HepG2 (cell line): ENCODE measurements around the gene SALL2. TPM values are rescaled to one million over a fixed set of nuclear protein-coding genes. Genes with fewer than 3 reads are reported as not detected.

Experiments
- ARID5B ChIP-seq: IDR thresholded peaks from 2 replicates; pipeline ENCODE4 v1.4.0; 2020; ENCODE audit warnings: mild to moderate bottlenecking, missing genetic modification reagents
- ARNT2 ChIP-seq: sonication (generic); formaldehyde crosslinking; IDR thresholded peaks from 2 replicates; pipeline ENCODE4 v1.8.0; 2022; ENCODE audit warnings: mild to moderate bottlenecking, low read depth, missing genetic modification reagents, moderate library complexity
- BCL6 ChIP-seq: IDR thresholded peaks from 2 replicates; pipeline ENCODE4 v1.6.1; 2016; ENCODE audit warnings: missing genetic modification reagents, missing compliant biosample characterization
- CTCF ChIP-seq: sonication (generic); formaldehyde crosslinking; IDR thresholded peaks from 2 replicates; pipeline ENCODE4 v1.5.0; 2020; ENCODE audit warnings: mild to moderate bottlenecking, missing genetic modification reagents, moderate library complexity
- DNMT1 ChIP-seq: sonication (generic); formaldehyde crosslinking; IDR thresholded peaks from 2 replicates; pipeline ENCODE4 v1.5.1; 2020; ENCODE audit warnings: mild to moderate bottlenecking, missing genetic modification reagents
- FOXP1 ChIP-seq, 2 experiments: fragments of 450-650 bp in 1 of 2; IDR thresholded peaks; 2 replicates each; pipeline ENCODE4 v1.6.1; 2017 to 2018; ENCODE audit warnings: antibody characterized with exemption in 1 of 2
- HMGXB4 ChIP-seq, 2 experiments: sonication (generic) in 1 of 2; formaldehyde crosslinking in 1 of 2; IDR thresholded peaks; 2 replicates each; pipeline versions ENCODE4 v1.4.0 to v1.6.1; 2018 to 2020; ENCODE audit warnings: missing genetic modification reagents in 2 of 2, borderline replicate concordance in 1 of 2, low read depth in 1 of 2, mild to moderate bottlenecking in 1 of 2, missing biosample characterization in 1 of 2
- KAT2B ChIP-seq: fragments of 150-350 bp; IDR thresholded peaks from 2 replicates; pipeline ENCODE4 v1.6.1; 2014; ENCODE audit warnings: low read depth, low read length, borderline replicate concordance
- KLF16 ChIP-seq, 2 experiments: sonication (generic) in 1 of 2; formaldehyde crosslinking in 1 of 2; IDR thresholded peaks; 2 replicates each; pipeline versions ENCODE4 v1.6.1 to v1.8.0; 2016 to 2023; ENCODE audit warnings: missing genetic modification reagents in 2 of 2, missing compliant biosample characterization in 1 of 2
- MEIS2 ChIP-seq: sonication (generic); formaldehyde crosslinking; IDR thresholded peaks from 2 replicates; pipeline ENCODE4 v1.9.0; 2021; ENCODE audit warnings: mild to moderate bottlenecking, missing genetic modification reagents
- RBM22 ChIP-seq: fragments of 200-400 bp; formaldehyde crosslinking; optimal IDR thresholded peaks from 2 replicates; pipeline ENCODE3; 2017; ENCODE audit warnings: mild to moderate bottlenecking, low read length, moderate library complexity
- SMC3 ChIP-seq: IDR thresholded peaks from 2 replicates; pipeline ENCODE4 v1.6.1; 2011; ENCODE audit warnings: low read length, improper control_type of control experiment
- ZBTB21 ChIP-seq: sonication (generic); formaldehyde crosslinking; IDR thresholded peaks from 2 replicates; pipeline ENCODE4 v1.4.0; 2020; ENCODE audit warnings: missing genetic modification reagents
- ZNF296 ChIP-seq: sonication (generic); formaldehyde crosslinking; conservative IDR thresholded peaks from 2 replicates; pipeline ENCODE4 v1.5.0; 2020; ENCODE audit warnings: mild to moderate bottlenecking, missing genetic modification reagents
- ZSCAN20 ChIP-seq: sonication (generic); formaldehyde crosslinking; IDR thresholded peaks from 2 replicates; pipeline ENCODE4 v1.4.0; 2020; ENCODE audit warnings: missing genetic modification reagents, mild to moderate bottlenecking, borderline replicate concordance
- ZSCAN31 ChIP-seq: sonication (generic); formaldehyde crosslinking; IDR thresholded peaks from 2 replicates; pipeline ENCODE4 v1.5.0; 2020; ENCODE audit warnings: low read depth, mild to moderate bottlenecking, missing genetic modification reagents
- polyA plus RNA-seq, 8 experiments: library from polyadenylated mRNA; depleted of rRNA in 3 of 8; stranded (reverse) in 7 of 8; unstranded in 1 of 8; fragments of >200 nt; fragmentation: Illumina TruSeq in 4 of 8; extraction: Trizol in 4 of 8; gene quantifications; 2 replicates each; pipeline versions ENCODE4 v1.2.1 to v1.2.3, GENCODE V29; 2011 to 2016; ENCODE audit warnings: low read depth in 4 of 8, missing spikeins in 1 of 8, mixed read lengths in 1 of 8; ENCODE audit not compliant: insufficient read depth in 1 of 8
- total RNA-seq, 5 experiments: library from RNA; depleted of rRNA; stranded (reverse); fragments of >200 nt; fragmentation: Illumina TruSeq; extraction: Trizol; gene quantifications; 2 replicates each; pipeline ENCODE4 v1.2.3, GENCODE V29; 2016; ENCODE audit warnings: low read depth in 1 of 5

Gene SALL2
- total and polyA plus RNA-seq, 2 of the 13 experiments (the other 11 are each of a cell fraction or from before 2014, with no cell fraction given) = 4.9 to 5.8 TPM

- TF ChIP-seq ARID5B (CRISPR knock-in tag) = no peak; the same call in 1 of the 2 replicates
- no peak for TF ChIP-seq BCL6 (CRISPR knock-in tag)
- TF ChIP-seq FOXP1 (IDR thresholded peaks at IDR 0.05) = no peak
- TF ChIP-seq FOXP1 (CRISPR knock-in tag; IDR thresholded peaks at IDR 0.05) = no peak
- peak; percentile 32; the same call in 1 of the 2 replicates for TF ChIP-seq ARNT2
- 0 out of 2 replicates have a peak, but pooled peaks have one; percentile 23 for TF ChIP-seq ZSCAN20 (CRISPR knock-in tag)
- TF ChIP-seq KLF16 (CRISPR knock-in tag; IDR thresholded peaks at IDR 0.05) = 0 out of 4 replicates have a peak, but pooled peaks of 1 of the 2 experiments have one; percentile 12
- TF ChIP-seq ZNF296 (CRISPR knock-in tag) = no peak
- TF ChIP-seq ZBTB21 (CRISPR knock-in tag) = no peak
- TF ChIP-seq RBM22 = peak; percentile 23
- TF ChIP-seq DNMT1 (CRISPR knock-in tag) = no peak
- peak; percentile 47 to 63; a peak in 2 of 4 replicates for TF ChIP-seq HMGXB4 (CRISPR knock-in tag; IDR thresholded peaks at IDR 0.05; ENCODE audit: borderline replicate concordance in 1 of 2, low read depth in 1 of 2)
- TF ChIP-seq KAT2B = no peak
- peak; percentile 79 for TF ChIP-seq CTCF (CRISPR knock-in tag)
- peak; percentile 92 for TF ChIP-seq SMC3
- TF ChIP-seq ZSCAN31 (CRISPR knock-in tag) = no peak
- 0 out of 2 replicates have a peak, but pooled peaks have one; percentile 15 for TF ChIP-seq MEIS2 (CRISPR knock-in tag)
These were observed 27.3 kb downstream of the SALL2 start (continued) for GRCh38 chr14:21498540-21499526.
